Hematopoietic multipotent progenitor cell treated with erythropoietin and hydrocortisone succinate and interleukin-3 and kit ligand, for 17 days (in vitro differentiated cells): ENCODE data around the gene AOAH.
"Not testable (repeated sequence)": the region's sequence is repeated elsewhere in the genome, so short reads cannot be mapped to it uniquely, and the experiment has no call there.

Experiments
- DNase-seq: peaks from one replicate; pipeline ENCODE4 v3.0.0-alpha.2; 2015; ENCODE audit warnings: low spot score

Gene AOAH

GRCh38 chr7:36468370-36469101 lies 255.8 kb downstream of the AOAH start:
- DNase-seq: no peak

GRCh38 chr7:36466001-36466400 lies 258.3 kb downstream of the AOAH start:
- not testable (repeated sequence) for DNase-seq

GRCh38 chr7:36464271-36464670 lies 260.0 kb downstream of the AOAH start:
- DNase-seq: no peak
